ENCODE measurements around the gene GFRA4. TPM values are rescaled to one million over a fixed set of nuclear protein-coding genes. Genes with fewer than 3 reads are reported as not detected.
A peak's percentile ranks its signal among the peaks of the same experiment; 100 is the strongest.

The GFRA4 gene
- total RNA-seq, 1 donor from 2014 or later: not detected

GRCh38 chr20:3653921-3654320, 9.3 kb downstream of the GFRA4 start:
- no peak for DNase-seq (ENCODE audit: low read depth)

- peak; percentile 73 for DNase-seq (ENCODE audit: low read depth)
Measured at GRCh38 chr20:3652676-3653596, 10.3 kb downstream of the GFRA4 start.

GRCh38 chr20:3652221-3652620, 11.0 kb downstream of the GFRA4 start:
- no peak for DNase-seq (ENCODE audit: low read depth)

GRCh38 chr20:3651204-3651962, 11.8 kb downstream of the GFRA4 start:
- no peak for DNase-seq (ENCODE audit: low read depth)

- no peak for DNase-seq (ENCODE audit: low read depth)
Measured at GRCh38 chr20:3648951-3649350, 14.2 kb downstream of the GFRA4 start.

- no peak for DNase-seq (ENCODE audit: low read depth)
Measured at GRCh38 chr20:3647473-3647872, 15.7 kb downstream of the GFRA4 start.

- DNase-seq (ENCODE audit: low read depth): no peak
Measured at GRCh38 chr20:3646651-3647050, 16.5 kb downstream of the GFRA4 start.

- DNase-seq (ENCODE audit: low read depth): no peak
Measured at GRCh38 chr20:3646067-3646440, 17.1 kb downstream of the GFRA4 start.

- no peak for DNase-seq (ENCODE audit: low read depth)
Measured at GRCh38 chr20:3645309-3646066, 17.7 kb downstream of the GFRA4 start.

GRCh38 chr20:3640259-3640658, 22.9 kb downstream of the GFRA4 start:
- no peak for DNase-seq (ENCODE audit: low read depth)

GRCh38 chr20:3635346-3635745, 27.9 kb downstream of the GFRA4 start:
- DNase-seq (ENCODE audit: low read depth): no peak

GRCh38 chr20:3633913-3634478, 29.2 kb downstream of the GFRA4 start:
- DNase-seq (ENCODE audit: low read depth): no peak

GRCh38 chr20:3632311-3633004, 30.7 kb downstream of the GFRA4 start:
- DNase-seq (ENCODE audit: low read depth): peak; percentile 19

- no peak for DNase-seq (ENCODE audit: low read depth)
Measured at GRCh38 chr20:3631534-3631933, 31.7 kb downstream of the GFRA4 start.

GRCh38 chr20:3630429-3630828, 32.8 kb downstream of the GFRA4 start:
- no peak for DNase-seq (ENCODE audit: low read depth)

- no peak for DNase-seq (ENCODE audit: low read depth)
Measured at GRCh38 chr20:3629893-3630292, 33.3 kb downstream of the GFRA4 start.

- DNase-seq (ENCODE audit: low read depth): no peak
Measured at GRCh38 chr20:3628502-3629314, 34.5 kb downstream of the GFRA4 start.

- DNase-seq (ENCODE audit: low read depth): no peak
Measured at GRCh38 chr20:3627476-3627875, 35.7 kb downstream of the GFRA4 start.

- DNase-seq (ENCODE audit: low read depth): peak; percentile 52
Measured at GRCh38 chr20:3622406-3622805, 40.8 kb downstream of the GFRA4 start.

- no peak for DNase-seq (ENCODE audit: low read depth)
Measured at GRCh38 chr20:3621111-3621510, 42.1 kb downstream of the GFRA4 start.
